Activated T-cell treated with anti-CD3 and anti-CD28 coated beads for 48 hours (primary cell): ENCODE data around the gene LACTB.

Experiments used
- DNase-seq: peaks from one replicate; pipeline ENCODE4 v3.0.0-alpha.2; 2020; ENCODE audit warnings: low read depth

The LACTB gene

GRCh38 chr15:63124506-63124905 is 2.8 kb downstream of the LACTB start:
- DNase-seq, result no peak

GRCh38 chr15:63126726-63127125 is 5.1 kb downstream of the LACTB start:
- no peak for DNase-seq

- DNase-seq, result no peak
Measured at GRCh38 chr15:63133786-63134185, 12.1 kb downstream of the LACTB start.

GRCh38 chr15:63134245-63134985 is 12.8 kb downstream of the LACTB start:
- DNase-seq, result no peak

GRCh38 chr15:63135281-63135680 is 13.6 kb downstream of the LACTB start:
- DNase-seq, result no peak

GRCh38 chr15:63135804-63136203 is 14.1 kb downstream of the LACTB start:
- no peak for DNase-seq

- no peak for DNase-seq
Measured at GRCh38 chr15:63136742-63137141, 15.1 kb downstream of the LACTB start.

GRCh38 chr15:63140936-63141335 is 19.3 kb downstream of the LACTB start:
- DNase-seq, result no peak

- DNase-seq, result no peak
Measured at GRCh38 chr15:63145426-63145825, 23.8 kb downstream of the LACTB start.

- DNase-seq, result no peak
Measured at GRCh38 chr15:63146684-63147083, 25.0 kb downstream of the LACTB start.

GRCh38 chr15:63151665-63152064 is 30.0 kb downstream of the LACTB start:
- no peak for DNase-seq

GRCh38 chr15:63155486-63155885 is 33.8 kb downstream of the LACTB start:
- no peak for DNase-seq

GRCh38 chr15:63156086-63156710 is 34.5 kb downstream of the LACTB start:
- no peak for DNase-seq

- DNase-seq, result no peak
Measured at GRCh38 chr15:63156755-63157117, 35.1 kb downstream of the LACTB start.

- peak; percentile 82 for DNase-seq
Measured at GRCh38 chr15:63157118-63157843, 35.6 kb downstream of the LACTB start, which contains the start of gene RPS27L. Gene RPS27L, minus strand, starts transcription at chr15:63157477. Its CDS starts 72 bp downstream, at chr15:63157405.

- no peak for DNase-seq
Measured at GRCh38 chr15:63157891-63158431, 36.3 kb downstream of the LACTB start.

GRCh38 chr15:63160638-63161037 is 39.0 kb downstream of the LACTB start:
- no peak for DNase-seq

- DNase-seq, result no peak
Measured at GRCh38 chr15:63163217-63163616, 41.6 kb downstream of the LACTB start.

- no peak for DNase-seq
Measured at GRCh38 chr15:63165166-63165859, 43.7 kb downstream of the LACTB start.

- DNase-seq, result no peak
Measured at GRCh38 chr15:63166219-63166618, 44.6 kb downstream of the LACTB start.

- DNase-seq, result no peak
Measured at GRCh38 chr15:63169788-63170187, 48.1 kb downstream of the LACTB start.

- DNase-seq, result no peak
Measured at GRCh38 chr15:63172376-63172775, 50.7 kb downstream of the LACTB start.
